ENCODE data around the gene FAM170B.

Gene FAM170B

DNA sequence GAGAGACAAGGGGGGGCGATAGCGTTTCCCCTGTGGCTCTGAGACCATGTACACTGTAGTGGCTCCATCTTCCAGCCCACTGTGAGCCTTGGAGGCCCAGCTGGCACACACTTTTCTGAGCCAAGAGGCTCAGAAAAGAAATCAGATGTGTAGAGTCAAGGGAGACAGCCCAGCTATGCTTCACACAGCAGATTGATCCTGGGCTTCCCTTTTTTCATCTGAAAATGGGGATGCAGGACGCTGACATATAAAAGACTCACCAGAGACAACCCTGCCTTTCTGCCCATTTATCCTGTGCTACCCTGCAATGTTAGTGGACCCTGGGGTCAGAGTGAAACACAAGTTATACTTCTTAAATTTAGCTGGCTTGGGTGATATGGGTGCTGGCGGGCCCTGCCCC is 40.0 kb upstream of the FAM170B start:
- Histone ChIP-seq H3K4me3 (ENCODE audit: low read depth, low read length) (no peak overlapping the region), H3K27me3 (replicated peaks) (no peaks in the 10 kb centered on the region), H3K36me3 (replicated peaks) (no peaks in the 10 kb centered on the region), H3K27ac (no peak overlapping the region)
- in situ Hi-C loops (cut with HindIII; ENCODE audit: low pct_ligation_motif_present, low sequenced_read_pairs), result no loop called here
- TF ChIP-seq, protein P1, sequence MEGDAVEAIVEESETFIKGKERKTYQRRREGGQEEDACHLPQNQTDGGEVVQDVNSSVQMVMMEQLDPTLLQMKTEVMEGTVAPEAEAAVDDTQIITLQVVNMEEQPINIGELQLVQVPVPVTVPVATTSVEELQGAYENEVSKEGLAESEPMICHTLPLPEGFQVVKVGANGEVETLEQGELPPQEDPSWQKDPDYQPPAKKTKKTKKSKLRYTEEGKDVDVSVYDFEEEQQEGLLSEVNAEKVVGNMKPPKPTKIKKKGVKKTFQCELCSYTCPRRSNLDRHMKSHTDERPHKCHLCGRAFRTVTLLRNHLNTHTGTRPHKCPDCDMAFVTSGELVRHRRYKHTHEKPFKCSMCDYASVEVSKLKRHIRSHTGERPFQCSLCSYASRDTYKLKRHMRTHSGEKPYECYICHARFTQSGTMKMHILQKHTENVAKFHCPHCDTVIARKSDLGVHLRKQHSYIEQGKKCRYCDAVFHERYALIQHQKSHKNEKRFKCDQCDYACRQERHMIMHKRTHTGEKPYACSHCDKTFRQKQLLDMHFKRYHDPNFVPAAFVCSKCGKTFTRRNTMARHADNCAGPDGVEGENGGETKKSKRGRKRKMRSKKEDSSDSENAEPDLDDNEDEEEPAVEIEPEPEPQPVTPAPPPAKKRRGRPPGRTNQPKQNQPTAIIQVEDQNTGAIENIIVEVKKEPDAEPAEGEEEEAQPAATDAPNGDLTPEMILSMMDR (IDR thresholded peaks at IDR 0.05; ENCODE audit: low read depth, low read length, missing control alignments), result no peak
- no peak for DNase-seq

DNA sequence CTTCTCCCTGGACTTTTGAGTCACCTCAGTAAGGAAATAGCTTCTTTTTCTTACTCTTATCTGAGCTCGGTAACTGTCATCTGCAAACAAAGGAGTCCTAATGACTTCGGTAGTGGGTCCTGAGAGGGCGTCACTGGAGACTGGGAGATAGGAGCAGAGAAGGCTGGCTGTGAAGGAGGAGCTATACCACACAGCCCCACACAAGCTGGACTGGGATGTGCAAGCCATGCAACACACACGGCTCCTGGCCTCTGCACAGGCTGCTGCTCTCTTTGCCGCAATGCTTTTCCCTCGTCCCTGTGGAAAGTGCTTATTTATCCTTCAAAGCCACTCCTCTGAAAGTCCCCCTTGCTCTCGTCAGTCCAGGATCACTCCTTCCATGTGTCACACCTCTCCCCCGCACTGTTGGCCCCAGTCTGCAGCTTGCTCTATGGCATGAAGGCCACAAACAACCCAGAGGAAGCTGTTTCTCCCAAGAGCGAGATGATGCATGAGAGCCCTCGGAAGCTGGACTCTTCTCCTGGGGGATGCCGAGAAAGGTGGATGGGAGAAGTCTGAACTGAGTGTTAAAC is 39.5 kb upstream of the FAM170B start:
- no peak overlapping the region for H3K4me3 ChIP-seq (ENCODE audit: low read depth, low read length)
- TF ChIP-seq, protein P1 (IDR thresholded peaks at IDR 0.05; ENCODE audit: low read depth, low read length, missing control alignments), result no peak
- in situ Hi-C loops (cut with HindIII; ENCODE audit: low pct_ligation_motif_present, low sequenced_read_pairs), result no loop called here
- H3K27me3 ChIP-seq (replicated peaks), result no peaks in the 10 kb centered on the region
- DNase-seq, result no peak
- no peak overlapping the region for H3K27ac ChIP-seq
- H3K36me3 ChIP-seq (replicated peaks), result no peaks in the 10 kb centered on the region

DNA sequence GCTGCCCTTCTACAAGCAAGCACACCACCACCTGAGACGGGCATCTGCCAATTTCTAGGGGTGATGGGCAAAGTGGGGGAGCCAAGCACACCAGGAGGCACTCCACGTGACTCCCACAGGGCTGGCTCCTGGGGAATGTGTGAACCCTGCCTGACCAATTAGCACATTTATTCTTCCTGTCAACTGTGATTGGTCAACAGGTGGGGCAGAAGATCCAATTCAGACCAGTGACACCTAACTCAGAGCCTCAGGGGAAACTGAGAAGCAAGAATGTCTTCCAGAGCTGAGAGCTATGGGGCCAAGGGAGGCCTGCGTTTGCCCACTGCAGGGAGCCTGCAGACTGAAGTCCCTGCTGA is 38.9 kb upstream of the FAM170B start:
- Histone ChIP-seq H3K4me3 (ENCODE audit: low read depth, low read length) (no peak overlapping the region), H3K36me3 (replicated peaks) (no peaks in the 10 kb centered on the region), H3K27ac (no peak overlapping the region), H3K27me3 (replicated peaks) (no peaks in the 10 kb centered on the region)
- in situ Hi-C loops (cut with HindIII; ENCODE audit: low pct_ligation_motif_present, low sequenced_read_pairs), result no loop called here
- TF ChIP-seq, protein P1 (IDR thresholded peaks at IDR 0.05; ENCODE audit: low read depth, low read length, missing control alignments), result no peak
- no peak for DNase-seq

DNA sequence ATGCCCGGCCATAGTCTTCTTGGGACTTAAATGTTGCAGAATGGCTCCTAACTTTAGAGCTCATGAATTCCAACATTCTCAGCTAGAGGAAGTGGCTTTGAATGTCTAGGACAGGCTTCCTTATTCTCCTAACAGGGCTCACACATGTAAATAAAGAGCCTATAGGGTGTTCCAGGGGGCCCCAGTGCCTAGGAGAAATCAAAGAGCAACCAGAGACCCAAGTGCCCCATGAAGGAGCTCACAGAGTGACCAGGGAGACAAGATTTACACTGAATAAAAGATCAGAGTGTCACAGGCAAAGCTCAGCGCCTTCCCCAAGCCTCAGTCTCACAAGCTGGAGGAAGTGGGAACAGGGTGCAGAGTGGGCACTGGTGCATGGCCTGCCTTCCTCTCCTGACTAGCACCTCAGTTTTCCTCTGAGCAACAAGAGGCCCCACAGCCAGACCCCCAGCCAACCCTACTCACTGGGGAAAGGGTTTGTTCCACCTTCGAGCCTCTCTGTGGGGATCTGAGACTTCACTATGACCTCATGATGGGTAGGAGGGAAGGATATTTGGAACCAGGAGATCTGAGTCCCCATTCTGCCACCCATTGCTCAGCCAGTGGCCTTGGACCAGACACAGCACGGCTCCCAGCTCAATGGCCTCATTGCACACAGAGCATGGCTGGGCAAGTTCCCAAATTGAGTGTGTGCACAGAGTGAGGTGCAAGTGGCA is 38.4 kb upstream of the FAM170B start:
- Histone ChIP-seq H3K27me3 (replicated peaks) (no peaks in the 10 kb centered on the region), H3K36me3 (replicated peaks) (no peaks in the 10 kb centered on the region), H3K27ac (no peak overlapping the region), H3K4me3 (ENCODE audit: low read depth, low read length) (no peak overlapping the region)
- DNase-seq, result no peak
- in situ Hi-C loops (cut with HindIII; ENCODE audit: low pct_ligation_motif_present, low sequenced_read_pairs), result no loop called here
- TF ChIP-seq, protein P1 (IDR thresholded peaks at IDR 0.05; ENCODE audit: low read depth, low read length, missing control alignments), result no peak

DNA sequence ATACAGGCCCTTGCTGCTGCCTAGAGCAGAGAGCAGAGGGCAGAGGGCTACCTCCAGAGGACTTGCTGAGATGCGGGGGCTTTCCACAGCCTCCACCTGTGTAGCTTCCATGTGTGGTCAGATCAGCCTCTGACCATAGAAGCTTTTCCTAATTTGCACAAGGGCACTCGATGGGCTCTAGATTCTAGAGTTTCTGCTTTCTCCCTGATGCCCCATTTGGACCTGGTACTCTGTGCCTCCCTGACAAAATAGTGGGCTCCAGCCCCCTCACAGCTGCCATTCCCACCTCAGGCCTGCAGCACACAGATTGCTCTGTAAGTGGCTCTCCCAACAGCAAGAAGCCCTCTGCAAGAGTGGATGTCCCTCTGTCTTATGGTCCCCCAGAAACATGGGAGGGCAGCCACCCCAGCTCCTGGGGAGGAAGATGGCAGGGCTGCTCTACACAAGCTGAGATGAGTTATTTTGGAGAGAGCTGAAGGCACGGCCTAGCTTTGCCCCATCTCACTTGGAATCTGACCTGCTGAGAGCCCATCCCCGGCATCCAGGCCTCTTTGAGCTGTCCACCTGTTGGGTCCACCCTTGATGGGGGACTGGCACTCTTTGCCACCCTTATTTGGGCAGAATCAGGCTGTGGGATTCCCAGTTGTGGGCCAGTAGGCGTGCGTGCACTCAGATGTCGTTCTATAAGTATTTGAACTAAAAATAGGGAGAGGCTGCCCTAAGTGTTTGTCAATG is 37.7 kb upstream of the FAM170B start:
- in situ Hi-C loops (cut with HindIII; ENCODE audit: low pct_ligation_motif_present, low sequenced_read_pairs), result no loop called here
- no peak overlapping the region for H3K27ac ChIP-seq
- H3K27me3 ChIP-seq (replicated peaks), result no peaks in the 10 kb centered on the region
- H3K4me3 ChIP-seq (ENCODE audit: low read depth, low read length), result no peak overlapping the region
- no peaks in the 10 kb centered on the region for H3K36me3 ChIP-seq (replicated peaks)
- TF ChIP-seq, protein P1 (IDR thresholded peaks at IDR 0.05; ENCODE audit: low read depth, low read length, missing control alignments), result no peak
- DNase-seq, result no peak
